Ovary (tissue), 3 donors: ENCODE data around the gene CRACR2B.

Experiments used
- CTCF ChIP-seq, 3 donors: fragments of 450-650 bp in 2 of 3; fragments of 200-600 bp in 1 of 3; IDR thresholded peaks; one replicate each; pipeline versions ENCODE4 v1.5.1 to v1.8.0; 2016 to 2022; ENCODE audit warnings: antibody characterized with exemption in 3 of 3, mild to moderate bottlenecking in 1 of 3
- EP300 ChIP-seq: sonication (generic); formaldehyde crosslinking; IDR thresholded peaks from one replicate; pipeline ENCODE4 v1.6.1; 2017; ENCODE audit warnings: antibody characterized with exemption
- POLR2A ChIP-seq: fragments of 450-650 bp; IDR thresholded peaks from one replicate; pipeline ENCODE4 v1.6.1; 2017; ENCODE audit warnings: antibody characterized with exemption, mild to moderate bottlenecking, moderate library complexity
- donor health status: DM: no; HTN: no; CAD: no.

GRCh38 chr11:825366-826226 is 2.1 kb upstream of the CRACR2B start:
- no peak for TF ChIP-seq CTCF (IDR thresholded peaks at IDR 0.05)
- no peak for TF ChIP-seq POLR2A
- no peak for TF ChIP-seq EP300
